IMR-90 (cell line): Measurements from ENCODE around the gene KCNK18. TPM values are rescaled to one million over a fixed set of nuclear protein-coding genes. Genes with fewer than 3 reads are reported as not detected.

Source experiments
- ATAC-seq: fragments of 200-7000 bp; cut with Tn5 transposase; 2 replicates; pipeline ENCODE4 v1.9.1; 2020; ENCODE audit warnings: low read depth, mild to moderate bottlenecking, moderate library complexity
- BruUV-seq: library from RNA; stranded (reverse); fragments of 400-500 nt; replicated peaks from 2 replicates; lab custom pipeline; 2021; lab: Mats Ljungman, UMichigan
- CTCF ChIA-PET: fragments of 300-600 bp; formaldehyde crosslinking; extraction: SDS; loops from one replicate; lab custom pipeline; 2021; ENCODE audit warnings: antibody characterized with exemption; lab: Yijun Ruan, JAX
- POLR2A ChIA-PET: fragments of 300-600 bp; sonication (Branson Sonifier 250); formaldehyde crosslinking; loops from one replicate; lab custom pipeline; 2022; ENCODE audit warnings: antibody characterized with exemption; ENCODE audit not compliant: unreplicated experiment; lab: Charles Lee
- DNase-seq: peaks from one replicate; pipeline ENCODE4 v3.0.0; 2013
- H2AFZ ChIP-seq: replicated peaks from 2 replicates; pipeline ENCODE3; 2013; ENCODE audit warnings: low read length, mild to moderate bottlenecking; ENCODE audit not compliant: poor library complexity
- H2AK5ac ChIP-seq: 2 replicates; pipeline ENCODE4 v1.6.1; 2013; ENCODE audit warnings: low read depth, low read length, inconsistent platforms
- H2AK9ac ChIP-seq: replicated peaks from 2 replicates; pipeline ENCODE3; 2013; ENCODE audit warnings: mild to moderate bottlenecking, low read depth, low read length, moderate library complexity; ENCODE audit not compliant: poor library complexity
- H2BK120ac ChIP-seq: 2 replicates; pipeline ENCODE4 v1.6.1; 2013; ENCODE audit warnings: low read depth, low read length, inconsistent platforms
- H2BK15ac ChIP-seq: 3 replicates; pipeline ENCODE4 v1.6.1; 2013; ENCODE audit warnings: low read depth, low read length, inconsistent platforms
- H2BK20ac ChIP-seq: 2 replicates; pipeline ENCODE4 v1.6.1; 2013; ENCODE audit warnings: low read depth, mild to moderate bottlenecking, inconsistent platforms, low read length, moderate library complexity
- H2BK5ac ChIP-seq: 2 replicates; pipeline ENCODE4 v1.6.1; 2013; ENCODE audit warnings: mild to moderate bottlenecking, low read depth, low read length, inconsistent platforms; ENCODE audit not compliant: poor library complexity, severe bottlenecking
- H3K14ac ChIP-seq: replicated peaks from 2 replicates; pipeline ENCODE4 v1.6.1; 2013; ENCODE audit warnings: low read depth, low read length, inconsistent platforms
- H3K18ac ChIP-seq: 2 replicates; pipeline ENCODE4 v1.6.1; 2013; ENCODE audit warnings: low read depth, low read length, control low read depth
- H3K23ac ChIP-seq: 2 replicates; pipeline ENCODE4 v1.6.1; 2013; ENCODE audit warnings: low read depth, low read length, inconsistent platforms
- H3K27ac ChIP-seq: 2 replicates; pipeline ENCODE4 v1.5.1; 2013; ENCODE audit warnings: mild to moderate bottlenecking, control low read depth, low read length; ENCODE audit not compliant: insufficient read depth
- H3K27me3 ChIP-seq: 2 replicates; pipeline ENCODE4 v1.6.1; 2013; ENCODE audit warnings: low read length; ENCODE audit not compliant: control insufficient read depth, insufficient read depth
- H3K36me3 ChIP-seq: 2 replicates; pipeline ENCODE4 v1.6.1; 2013; ENCODE audit warnings: low read length, mixed read lengths; ENCODE audit not compliant: control insufficient read depth, insufficient read depth
- H3K4ac ChIP-seq: 2 replicates; pipeline ENCODE4 v1.6.1; 2013; ENCODE audit warnings: low read depth, low read length, inconsistent platforms
- H3K4me1 ChIP-seq: 2 replicates; pipeline ENCODE4 v1.6.1; 2013; ENCODE audit warnings: low read length, mixed read lengths; ENCODE audit not compliant: control insufficient read depth, insufficient read depth
- H3K4me2 ChIP-seq: 2 replicates; pipeline ENCODE4 v1.6.1; 2013; ENCODE audit warnings: low read depth, mild to moderate bottlenecking, control low read depth, low read length, moderate library complexity
- H3K4me3 ChIP-seq: 2 replicates; pipeline ENCODE4 v1.5.1; 2013; ENCODE audit warnings: low read depth, mild to moderate bottlenecking, control low read depth, low read length, moderate library complexity; ENCODE audit not compliant: insufficient read depth
- H3K56ac ChIP-seq: 2 replicates; pipeline ENCODE4 v1.6.1; 2013; ENCODE audit warnings: low read length, inconsistent platforms; ENCODE audit not compliant: insufficient read depth; ENCODE audit errors: extremely low read depth
- H3K79me1 ChIP-seq, 2 experiments: 2 replicates each; pipeline ENCODE4 v1.6.1; 2013; ENCODE audit warnings: low read length in 2 of 2, inconsistent platforms in 1 of 2, low read depth in 1 of 2
- H3K9ac ChIP-seq: 2 replicates; pipeline ENCODE4 v1.6.1; 2013; ENCODE audit warnings: low read depth, low read length, control low read depth
- H3K9me1 ChIP-seq: 2 replicates; pipeline ENCODE4 v1.6.1; 2013; ENCODE audit warnings: low read length, inconsistent platforms; ENCODE audit not compliant: insufficient read depth
- H3K9me3 ChIP-seq: 2 replicates; pipeline ENCODE4 v1.6.1; 2013; ENCODE audit warnings: low read length; ENCODE audit not compliant: control insufficient read depth, insufficient read depth
- H4K20me1 ChIP-seq: 2 replicates; pipeline ENCODE4 v1.6.1; 2013; ENCODE audit warnings: low read length, inconsistent platforms; ENCODE audit not compliant: insufficient read depth
- H4K5ac ChIP-seq: 2 replicates; pipeline ENCODE4 v1.6.1; 2013; ENCODE audit warnings: mild to moderate bottlenecking, low read depth, low read length, control low read depth
- H4K8ac ChIP-seq, 2 experiments: 2 replicates each; pipeline ENCODE4 v1.6.1; 2013; ENCODE audit warnings: low read depth in 2 of 2, low read length in 2 of 2, control low read depth in 1 of 2, inconsistent platforms in 1 of 2
- H4K91ac ChIP-seq: 2 replicates; pipeline ENCODE4 v1.6.1; 2013; ENCODE audit warnings: low read depth, low read length, inconsistent platforms; ENCODE audit not compliant: insufficient read depth
- CHD1 ChIP-seq: IDR thresholded peaks from 2 replicates; pipeline ENCODE4 v1.6.1; 2012; ENCODE audit warnings: low read depth, low read length, improper control_type of control experiment
- MAFK ChIP-seq: IDR thresholded peaks from 2 replicates; pipeline ENCODE4 v1.6.1; 2012; ENCODE audit warnings: low read depth, low read length, improper control_type of control experiment
- MAZ ChIP-seq: IDR thresholded peaks from 2 replicates; pipeline ENCODE4 v1.6.1; 2012; ENCODE audit warnings: low read depth, mild to moderate bottlenecking, low read length, improper control_type of control experiment, moderate library complexity, borderline replicate concordance
- MXI1 ChIP-seq: IDR thresholded peaks from 2 replicates; pipeline ENCODE4 v1.6.1; 2012; ENCODE audit warnings: low read depth, mild to moderate bottlenecking, low read length, moderate library complexity, borderline replicate concordance
- NFE2L2 ChIP-seq: fragments of 150-350 bp; IDR thresholded peaks from 2 replicates; pipeline ENCODE4 v1.6.1; 2016; ENCODE audit warnings: low read depth, mild to moderate bottlenecking, low read length
- POLR2A ChIP-seq: IDR thresholded peaks from 2 replicates; pipeline ENCODE4 v1.6.1; 2012; ENCODE audit warnings: mild to moderate bottlenecking, low read depth, low read length
- WGBS, 2 experiments: methylation state at CpG; one replicate each; pipeline versions ENCODE4 v1.1.5 to v1.1.7; 2013; ENCODE audit warnings: missing lambda C conversion rate in 2 of 2; ENCODE audit not compliant: insufficient read length in 1 of 2; ENCODE audit errors: extremely low coverage in 2 of 2; 5-methylcytosine and 5-hydroxymethylcytosine counted together
- dilution Hi-C: fragments of 300-500 bp; cut with HindIII; formaldehyde crosslinking; loops from one replicate; pipeline ENCODE4 v1.14.3; 2018; ENCODE audit warnings: low sequenced_read_pairs; ENCODE audit not compliant: unreplicated experiment
- in situ Hi-C: fragments of 300-500 bp; cut with MboI; formaldehyde crosslinking; loops from 3 replicates; pipeline ENCODE4 v1.14.3; 2019; ENCODE audit warnings: low sequenced_read_pairs, inconsistent platforms, mixed read lengths
- intact Hi-C: fragments of 100-400 bp; cut with micrococcal nuclease; formaldehyde crosslinking; loops from 2 replicates; pipeline ENCODE4 v1.10.0; 2022
- microRNA-seq, 2 experiments: library from miRNA; stranded (forward) in 1 of 2; unstranded in 1 of 2; fragments of 10-50 nt in 1 of 2; fragments of <30 nt in 1 of 2; gene quantifications in 1 of 2; microRNA quantifications in 1 of 2; one replicate each; pipeline versions ENCODE3 to v1.1.0; 2013 to 2020; ENCODE audit not compliant: insufficient read depth in 1 of 2, insufficient read length in 1 of 2, unreplicated experiment in 1 of 2
- polyA plus RNA-seq, 3 experiments: library from polyadenylated mRNA; depleted of rRNA; stranded (reverse); fragments of >200 nt; gene quantifications; 2 replicates each; pipeline ENCODE4 v1.2.3, GENCODE V29; 2012; ENCODE audit warnings: low replicate concordance in 1 of 3
- small RNA-seq, 5 experiments: library from RNA; depleted of rRNA; stranded (forward); fragments of <200 nt; gene quantifications; one replicate each; pipeline ENCODE3, GENCODE V24; 2012
- total RNA-seq: library from RNA; depleted of rRNA; stranded (reverse); fragments of >200 nt; gene quantifications from 2 replicates; pipeline ENCODE4 v1.2.3, GENCODE V29; 2012; rRNA removed
- TF ChIP-seq, protein P1 (sequence below): fragments of 150-350 bp; IDR thresholded peaks from 2 replicates; pipeline ENCODE4 v1.6.1; 2016; ENCODE audit warnings: low read depth, mild to moderate bottlenecking, low read length, moderate library complexity, borderline replicate concordance
- TF ChIP-seq, protein P2 (sequence below): fragments of 150-350 bp; IDR thresholded peaks from 2 replicates; pipeline ENCODE4 v1.6.1; 2017; ENCODE audit warnings: mild to moderate bottlenecking, antibody characterized with exemption, low read length, low read depth

KCNK18 gene
- total and polyA plus RNA-seq, 2 of the 4 experiments (the other 2 are of a cell fraction): not detected

DNA sequence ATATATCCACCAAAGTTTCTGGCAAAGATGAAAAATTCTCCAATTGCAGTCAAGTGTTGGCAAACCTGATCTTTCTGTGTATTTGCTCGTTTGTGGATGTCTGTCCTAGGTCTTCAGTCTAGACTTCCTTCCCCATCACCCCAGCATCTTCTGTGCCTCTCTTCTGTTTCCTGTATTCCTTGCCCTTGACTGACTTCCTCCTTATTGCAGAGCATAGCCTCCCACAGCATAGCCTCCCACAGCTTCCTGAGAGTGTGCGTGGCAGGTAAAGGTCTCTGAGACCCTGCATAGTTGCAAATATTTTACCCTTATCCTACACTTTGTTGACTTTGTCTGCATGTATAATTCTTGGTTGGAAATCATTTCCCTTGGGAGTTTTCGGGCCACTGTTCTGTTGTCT is 62.0 kb downstream of the KCNK18 start:
- Histone ChIP-seq H3K56ac (no peak overlapping the region), H3K4me2 (no peak overlapping the region), H2BK5ac (no peak overlapping the region), H3K18ac (no peak overlapping the region), H3K36me3 (no peaks in the 10 kb centered on the region), H4K91ac (no peak overlapping the region), H3K4me1 (no peaks in the 10 kb centered on the region), H3K9me1 (no peaks in the 10 kb centered on the region), H3K9ac (no peak overlapping the region), H4K8ac (no peak overlapping the region), H3K4ac (no peak overlapping the region), H2BK120ac (no peak overlapping the region), H3K14ac (no peak overlapping the region), H2AK9ac (no peak overlapping the region), H2AFZ (no peak overlapping the region), H3K27me3 (peaks cover 6% of the 10 kb centered on the region), H3K23ac (no peak overlapping the region), H3K79me1 (no peaks in the 10 kb centered on the region), H4K5ac (no peak overlapping the region), H3K4me3 (no peak overlapping the region), H4K20me1 (no peaks in the 10 kb centered on the region), H2AK5ac (no peak overlapping the region), H3K27ac (no peak overlapping the region), H2BK15ac (no peak overlapping the region), H3K9me3 (no peaks in the 10 kb centered on the region), H2BK20ac (no peak overlapping the region)
- in situ Hi-C loops: no loop called here
- DNase-seq: no peak
- dilution Hi-C loops: no loop called here
- no peak for TF ChIP-seq POLR2A
- TF ChIP-seq, protein P1, sequence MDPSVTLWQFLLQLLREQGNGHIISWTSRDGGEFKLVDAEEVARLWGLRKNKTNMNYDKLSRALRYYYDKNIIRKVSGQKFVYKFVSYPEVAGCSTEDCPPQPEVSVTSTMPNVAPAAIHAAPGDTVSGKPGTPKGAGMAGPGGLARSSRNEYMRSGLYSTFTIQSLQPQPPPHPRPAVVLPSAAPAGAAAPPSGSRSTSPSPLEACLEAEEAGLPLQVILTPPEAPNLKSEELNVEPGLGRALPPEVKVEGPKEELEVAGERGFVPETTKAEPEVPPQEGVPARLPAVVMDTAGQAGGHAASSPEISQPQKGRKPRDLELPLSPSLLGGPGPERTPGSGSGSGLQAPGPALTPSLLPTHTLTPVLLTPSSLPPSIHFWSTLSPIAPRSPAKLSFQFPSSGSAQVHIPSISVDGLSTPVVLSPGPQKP: no peak
- TF ChIP-seq NFE2L2: no peak
- TF ChIP-seq MXI1: no peak
- no peak for TF ChIP-seq MAZ
- no peak for TF ChIP-seq MAFK
- TF ChIP-seq, protein P2, sequence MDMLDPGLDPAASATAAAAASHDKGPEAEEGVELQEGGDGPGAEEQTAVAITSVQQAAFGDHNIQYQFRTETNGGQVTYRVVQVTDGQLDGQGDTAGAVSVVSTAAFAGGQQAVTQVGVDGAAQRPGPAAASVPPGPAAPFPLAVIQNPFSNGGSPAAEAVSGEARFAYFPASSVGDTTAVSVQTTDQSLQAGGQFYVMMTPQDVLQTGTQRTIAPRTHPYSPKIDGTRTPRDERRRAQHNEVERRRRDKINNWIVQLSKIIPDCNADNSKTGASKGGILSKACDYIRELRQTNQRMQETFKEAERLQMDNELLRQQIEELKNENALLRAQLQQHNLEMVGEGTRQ: no peak
- no peak for TF ChIP-seq CHD1
- intact Hi-C loops: no loop called here
- ChIA-PET POLR2A (no interaction called here), CTCF (no interaction called here)
- BruUV-seq: no TSS peak
- WGBS, 2 experiments: no CpG with 5 or more reads among the region's 3 CpGs
- ATAC-seq: no peak

Small RNA genes lying within 50 kb of the gene (microRNA-seq; reads per million reads assigned to microRNA genes)
- gene MIR3663: 0 reads per million in 2 experiments

Small RNA genes lying within 50 kb of the gene (small RNA-seq; reads per million reads assigned to genes)
- 0 to 0.04 (median 0) reads per million in 5 experiments for gene MIR3663

Other genes starting within 250 kb of the KCNK18 start
- gene SHTN1, start 192.3 kb upstream of the KCNK18 start, total RNA-seq: 0.54 and 1.4 TPM in 2 replicates
- 1.9 and 2.3 TPM in 2 replicates for gene SHTN1, start 192.3 kb upstream of the KCNK18 start, polyA plus RNA-seq (2012; rRNA removed)
- gene VAX1, start 59.2 kb upstream of the KCNK18 start, total RNA-seq: not detected in 2 replicates
- gene VAX1, start 59.2 kb upstream of the KCNK18 start, polyA plus RNA-seq (2012; rRNA removed): not detected in 2 replicates
- not detected in 2 replicates for gene SLC18A2, start 43.6 kb downstream of the KCNK18 start, total RNA-seq
- not detected in 2 replicates for gene SLC18A2, start 43.6 kb downstream of the KCNK18 start, polyA plus RNA-seq (2012; rRNA removed)
- gene PDZD8, start 178.0 kb downstream of the KCNK18 start, total RNA-seq: 20.4 and 22.5 TPM in 2 replicates
- gene PDZD8, start 178.0 kb downstream of the KCNK18 start, polyA plus RNA-seq (2012; rRNA removed): 11.3 and 11.7 TPM in 2 replicates